Right lobe of liver (tissue), 6 donors: Measurements from ENCODE around the gene RNPS1. TPM values are rescaled to one million over a fixed set of nuclear protein-coding genes. Genes with fewer than 3 reads are reported as not detected.

ENCODE experiments used
- ATAC-seq, 4 donors: fragments of 200-7000 bp; cut with Tn5 transposase; one replicate each; pipeline ENCODE4 v1.9.1; 2020; ENCODE audit warnings: mild to moderate bottlenecking in 4 of 4, moderate library complexity in 4 of 4
- DNase-seq, 3 donors: peaks; one replicate each; pipeline ENCODE4 v3.0.0-alpha.2; 2020
- H3K27ac ChIP-seq, 3 donors: fragments of 200-600 bp; one replicate each; pipeline ENCODE4 v1.8.0; 2022
- H3K27me3 ChIP-seq, 2 donors: fragments of 200-600 bp; one replicate each; pipeline ENCODE4 v1.8.0; 2022
- H3K36me3 ChIP-seq, 4 donors: fragments of 200-600 bp; sonication (generic) in 1 of 4; one replicate each; pipeline versions ENCODE4 v1.5.1 to v1.8.0; 2017 to 2022; ENCODE audit warnings: control low read depth in 1 of 4
- H3K4me1 ChIP-seq, 4 donors: fragments of 200-600 bp; sonication (generic) in 1 of 4; one replicate each; pipeline versions ENCODE4 v1.5.1 to v1.8.0; 2017 to 2022; ENCODE audit warnings: control low read depth in 1 of 4
- H3K4me3 ChIP-seq, 3 donors: fragments of 200-600 bp; one replicate each; pipeline ENCODE4 v1.8.0; 2022
- H3K9me3 ChIP-seq, 4 donors: fragments of 200-600 bp; sonication (generic) in 1 of 4; one replicate each; pipeline versions ENCODE4 v1.5.1 to v1.8.0; 2017 to 2022; ENCODE audit warnings: control low read depth in 1 of 4
- POLR2A ChIP-seq: fragments of 450-650 bp; IDR thresholded peaks from one replicate; pipeline ENCODE4 v1.6.1; 2017; ENCODE audit warnings: antibody characterized with exemption, mild to moderate bottlenecking
- WGBS: methylation state at CpG from one replicate; pipeline ENCODE4 v1.1.6; 2018; ENCODE audit warnings: low coverage, low lambda C conversion rate; ENCODE audit not compliant: insufficient coverage; ENCODE audit errors: missing lambda C conversion rate; 5-methylcytosine and 5-hydroxymethylcytosine counted together
- intact Hi-C, 2 donors: fragments of 100-400 bp; cut with DNase I; formaldehyde crosslinking; loops; one replicate each; pipeline versions ENCODE4 v1.11.2 to v1.14.1; 2022
- total RNA-seq, 6 experiments: library from RNA; depleted of rRNA in 2 of 6; stranded (reverse); fragments of >200 nt in 2 of 6; fragmentation: NEBNext Ultra II Directional in 3 of 6; extraction: Animal tissue kit (Norgen Biotek cat#: 25700) in 3 of 6; gene quantifications; one replicate each; pipeline versions ENCODE4 v1.1.0 to v1.2.4, GENCODE V29; 2016 to 2023
- TF ChIP-seq, protein P1 (sequence below), 4 donors: fragments of 200-600 bp in 3 of 4; fragments of 450-650 bp in 1 of 4; IDR thresholded peaks; one replicate each; pipeline versions ENCODE4 v1.5.1 to v1.8.0; 2016 to 2022; ENCODE audit warnings: antibody characterized with exemption in 4 of 4, mild to moderate bottlenecking in 2 of 4
- donor health status: DM: no; HTN: yes; CAD: no.
- donor health status: DM: no; HTN: no; CAD: no.
- donor health status: DM: no; HTN: no; CAD: no.
- donor health status: DM: no; HTN: yes; CAD: no.
- donor health status: DM: no; HTN: yes; CAD: no.

Gene RNPS1
- total RNA-seq, 6 experiments from 2014 or later = 29.0 to 61.9 (median 38.9) TPM

DNA sequence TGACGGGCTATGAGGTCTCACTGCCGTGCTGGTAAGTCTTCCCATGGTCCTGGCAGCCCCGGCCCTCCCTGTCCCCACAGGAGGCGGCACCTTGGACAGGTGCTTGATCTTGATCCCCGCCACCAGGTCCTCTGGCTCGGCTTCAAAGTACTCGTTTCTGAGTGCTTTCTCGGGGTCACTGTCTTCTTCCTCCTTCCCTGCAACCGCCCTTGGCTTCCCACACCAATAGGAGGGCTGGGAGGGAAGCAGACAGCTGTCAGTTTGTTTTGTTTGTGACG is 31.9 kb upstream of the RNPS1 start:
- Histone ChIP-seq H3K9me3 (no peaks in the 10 kb centered on the region), H3K36me3 (no peaks in the 10 kb centered on the region), H3K27ac (no peak overlapping the region), H3K4me3 (no peak overlapping the region), H3K4me1 (no peaks in the 10 kb centered on the region), H3K27me3 (no peaks in the 10 kb centered on the region)
- ATAC-seq (no peak), DNase-seq (no peak)
- intact Hi-C loops = no loop called here
- no CpG with 5 or more reads among the region's 10 CpGs for WGBS
- TF ChIP-seq POLR2A = no peak
- TF ChIP-seq, protein P1, sequence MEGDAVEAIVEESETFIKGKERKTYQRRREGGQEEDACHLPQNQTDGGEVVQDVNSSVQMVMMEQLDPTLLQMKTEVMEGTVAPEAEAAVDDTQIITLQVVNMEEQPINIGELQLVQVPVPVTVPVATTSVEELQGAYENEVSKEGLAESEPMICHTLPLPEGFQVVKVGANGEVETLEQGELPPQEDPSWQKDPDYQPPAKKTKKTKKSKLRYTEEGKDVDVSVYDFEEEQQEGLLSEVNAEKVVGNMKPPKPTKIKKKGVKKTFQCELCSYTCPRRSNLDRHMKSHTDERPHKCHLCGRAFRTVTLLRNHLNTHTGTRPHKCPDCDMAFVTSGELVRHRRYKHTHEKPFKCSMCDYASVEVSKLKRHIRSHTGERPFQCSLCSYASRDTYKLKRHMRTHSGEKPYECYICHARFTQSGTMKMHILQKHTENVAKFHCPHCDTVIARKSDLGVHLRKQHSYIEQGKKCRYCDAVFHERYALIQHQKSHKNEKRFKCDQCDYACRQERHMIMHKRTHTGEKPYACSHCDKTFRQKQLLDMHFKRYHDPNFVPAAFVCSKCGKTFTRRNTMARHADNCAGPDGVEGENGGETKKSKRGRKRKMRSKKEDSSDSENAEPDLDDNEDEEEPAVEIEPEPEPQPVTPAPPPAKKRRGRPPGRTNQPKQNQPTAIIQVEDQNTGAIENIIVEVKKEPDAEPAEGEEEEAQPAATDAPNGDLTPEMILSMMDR (IDR thresholded peaks at IDR 0.05) = no peak

DNA sequence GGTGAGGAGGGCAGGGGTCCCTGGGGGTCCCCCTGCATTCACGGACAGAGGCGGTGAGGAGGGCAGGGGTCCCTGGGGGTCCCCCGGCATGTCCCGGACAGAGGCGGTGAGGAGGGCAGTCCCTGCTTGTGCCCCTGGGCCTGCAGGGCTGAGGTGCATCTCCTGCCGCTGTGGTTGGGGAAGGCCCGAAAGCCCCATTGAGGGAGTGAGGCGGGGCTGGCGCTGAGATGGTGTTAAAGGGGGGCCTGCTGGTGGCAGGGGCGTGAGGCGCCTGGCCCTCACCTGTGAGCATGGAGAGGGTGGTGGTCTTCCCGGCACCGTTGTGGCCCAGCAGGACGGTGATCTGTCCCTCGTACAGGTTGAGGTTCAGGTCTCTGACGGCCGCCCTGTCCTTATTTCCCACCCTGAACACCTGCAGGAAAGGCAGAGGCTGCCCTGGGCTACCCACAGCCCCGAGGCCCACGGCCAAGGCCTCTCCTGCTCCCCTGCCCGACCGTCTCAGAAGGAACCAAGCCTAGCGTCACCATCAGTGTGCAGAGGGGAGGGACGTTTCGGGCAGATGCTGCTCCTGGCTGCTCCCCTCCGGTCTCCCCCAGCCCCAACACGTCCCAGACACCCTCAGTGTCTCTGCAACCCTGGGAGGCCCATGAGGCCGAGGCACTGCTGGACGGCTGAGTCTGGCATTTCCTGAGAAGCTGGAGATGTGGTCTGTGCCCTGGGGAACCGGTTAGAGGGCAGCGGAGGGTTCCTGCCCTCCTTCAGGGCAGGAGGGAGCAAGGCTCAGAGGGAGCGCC is 31.4 kb upstream of the RNPS1 start:
- no peaks in the 10 kb centered on the region for H3K27me3 ChIP-seq
- H3K27ac ChIP-seq = no peak overlapping the region
- H3K36me3 ChIP-seq = no peaks in the 10 kb centered on the region
- H3K4me1 ChIP-seq = no peaks in the 10 kb centered on the region
- TF ChIP-seq, protein P1 (IDR thresholded peaks at IDR 0.05) = no peak
- no peak for TF ChIP-seq POLR2A
- H3K9me3 ChIP-seq = no peaks in the 10 kb centered on the region
- intact Hi-C loops = no loop called here
- WGBS = 76% methylated on average over 9 of the region's 31 CpGs
- DNase-seq (no peak), ATAC-seq (no peak)
- no peak overlapping the region for H3K4me3 ChIP-seq

DNA sequence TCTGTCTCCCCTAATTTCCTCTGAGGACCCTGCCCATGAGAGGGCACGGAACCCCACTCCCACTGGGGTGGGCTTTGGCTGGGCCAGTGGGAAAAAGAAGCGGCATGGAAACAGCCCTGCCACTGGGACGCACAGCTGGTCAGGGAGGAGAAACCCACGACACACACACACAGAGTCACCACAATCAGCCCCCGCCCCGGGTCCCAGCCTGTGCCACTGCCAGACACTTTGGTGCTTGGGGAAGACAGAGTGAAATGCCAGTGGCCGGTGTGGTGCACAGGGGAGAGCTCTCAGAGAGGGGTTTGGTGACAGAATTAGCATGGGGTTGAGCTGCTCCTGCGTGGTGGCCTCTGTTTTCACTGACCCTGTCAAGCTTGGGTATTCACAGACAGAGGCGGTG is 30.7 kb upstream of the RNPS1 start:
- no peaks in the 10 kb centered on the region for H3K27me3 ChIP-seq
- H3K36me3 ChIP-seq = no peaks in the 10 kb centered on the region
- ATAC-seq = no peak
- no peaks in the 10 kb centered on the region for H3K9me3 ChIP-seq
- no peaks in the 10 kb centered on the region for H3K4me1 ChIP-seq
- TF ChIP-seq POLR2A = no peak
- TF ChIP-seq, protein P1 (IDR thresholded peaks at IDR 0.05) = no peak
- 89% methylated on average over 7 of the region's 9 CpGs for WGBS
- no peak overlapping the region for H3K27ac ChIP-seq
- no peak overlapping the region for H3K4me3 ChIP-seq
- intact Hi-C loops = no loop called here
- DNase-seq = no peak

DNA sequence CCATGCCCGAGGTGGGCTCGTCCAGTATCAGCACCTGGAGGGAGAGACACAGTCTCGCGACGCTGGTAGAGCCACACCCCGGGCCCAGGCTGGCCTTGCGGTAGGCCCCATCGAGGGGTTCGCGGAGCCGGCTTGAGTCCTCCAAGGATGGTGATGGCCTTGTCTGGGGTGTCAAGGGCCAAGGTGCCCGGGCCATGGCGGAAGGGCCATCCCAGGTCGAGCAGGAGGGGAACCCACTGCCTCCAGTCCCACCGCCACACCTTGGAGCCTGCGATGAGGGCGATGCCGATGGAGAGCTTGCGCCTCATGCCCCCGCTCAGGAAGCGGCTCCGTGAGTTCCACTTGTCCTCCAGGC is 29.6 kb upstream of the RNPS1 start:
- H3K36me3 ChIP-seq = no peaks in the 10 kb centered on the region
- DNase-seq = no peak
- H3K9me3 ChIP-seq = no peaks in the 10 kb centered on the region
- intact Hi-C loops = no loop called here
- H3K4me1 ChIP-seq = no peaks in the 10 kb centered on the region
- WGBS = no CpG with 5 or more reads among the region's 22 CpGs
- H3K4me3 ChIP-seq = no peak overlapping the region
- no peak for TF ChIP-seq POLR2A
- TF ChIP-seq, protein P1 (IDR thresholded peaks at IDR 0.05) = no peak
- H3K27ac ChIP-seq = no peak overlapping the region
- H3K27me3 ChIP-seq = no peaks in the 10 kb centered on the region
- ATAC-seq = peak in 1 of 4 donors; percentile 13
